HG02943 (cell line): ENCODE data around the gene HLA-F.

Experiments
- ATAC-seq: cut with Tn5 transposase; IDR thresholded peaks from one replicate; pipeline ENCODE4 v1.9.1; 2021; ENCODE audit warnings: mild to moderate bottlenecking, low read depth, moderate library complexity; ENCODE audit not compliant: unreplicated experiment

The HLA-F gene

GRCh38 chr6:29723666-29724588 lies 693 bp downstream of the HLA-F start:
- ATAC-seq, result peak; percentile 54

GRCh38 chr6:29724937-29725869 lies 2.0 kb downstream of the HLA-F start:
- ATAC-seq, result no peak

- no peak for ATAC-seq
Measured at GRCh38 chr6:29726001-29726400, 2.8 kb downstream of the HLA-F start.

- no peak for ATAC-seq
Measured at GRCh38 chr6:29726571-29727194, 3.4 kb downstream of the HLA-F start.

- ATAC-seq, result no peak
Measured at GRCh38 chr6:29727637-29728036, 4.4 kb downstream of the HLA-F start.

- no peak for ATAC-seq
Measured at GRCh38 chr6:29728173-29728874, 5.1 kb downstream of the HLA-F start.

GRCh38 chr6:29728875-29729270 lies 5.6 kb downstream of the HLA-F start:
- ATAC-seq, result no peak

GRCh38 chr6:29729774-29730328 lies 6.6 kb downstream of the HLA-F start:
- ATAC-seq, result no peak

GRCh38 chr6:29730575-29731126 lies 7.4 kb downstream of the HLA-F start:
- ATAC-seq, result no peak

- no peak for ATAC-seq
Measured at GRCh38 chr6:29731281-29731680, 8.0 kb downstream of the HLA-F start.

- ATAC-seq, result no peak
Measured at GRCh38 chr6:29733057-29733456, 9.8 kb downstream of the HLA-F start.

- no peak for ATAC-seq
Measured at GRCh38 chr6:29734046-29735018, 11.1 kb downstream of the HLA-F start.

GRCh38 chr6:29736563-29736962 lies 13.3 kb downstream of the HLA-F start:
- ATAC-seq, result no peak

- no peak for ATAC-seq
Measured at GRCh38 chr6:29737707-29738630, 14.7 kb downstream of the HLA-F start.

- ATAC-seq, result no peak
Measured at GRCh38 chr6:29739136-29739881, 16.1 kb downstream of the HLA-F start.

- ATAC-seq, result no peak
Measured at GRCh38 chr6:29739882-29740261, 16.6 kb downstream of the HLA-F start.

- ATAC-seq, result no peak
Measured at GRCh38 chr6:29741592-29741991, 18.4 kb downstream of the HLA-F start.
